ENCODE measurements around the gene TAP2. TPM values are rescaled to one million over a fixed set of nuclear protein-coding genes. Genes with fewer than 3 reads are reported as not detected.

The TAP2 gene
- total RNA-seq, 6 experiments from 2014 or later = 25.3 to 47.5 (median 39.2) TPM

DNA sequence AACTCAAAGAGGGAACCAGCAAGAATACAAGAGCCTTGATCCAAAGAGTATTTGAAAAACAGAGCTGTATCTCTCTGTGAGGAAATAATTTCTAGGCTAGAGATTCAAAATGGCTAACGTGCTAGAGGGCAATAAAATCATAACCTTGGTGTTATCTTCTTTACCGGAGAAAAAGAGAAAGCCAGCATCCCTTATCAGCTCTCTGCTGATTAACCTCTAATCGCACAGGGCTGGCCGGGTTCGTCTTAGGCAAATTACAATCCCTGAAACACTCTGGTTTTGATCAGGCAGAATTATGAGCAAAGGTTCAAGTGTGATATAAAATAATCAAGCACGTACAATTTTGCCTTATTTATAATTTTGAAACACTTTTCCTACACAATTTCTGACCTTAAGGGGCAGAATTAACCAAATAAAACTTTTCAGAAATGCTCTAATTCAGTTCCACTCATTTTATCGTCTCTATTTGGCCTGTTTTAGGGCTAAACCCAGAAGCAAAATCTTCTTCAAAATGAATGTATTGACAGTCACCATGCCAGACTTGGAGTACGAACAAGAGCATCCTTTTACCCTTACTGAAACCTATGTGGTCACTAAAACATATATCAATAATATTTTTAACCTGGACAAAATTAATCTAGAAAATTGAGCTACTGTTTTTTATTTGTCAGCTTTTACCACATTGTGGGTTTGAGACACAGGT lies 29.2 kb upstream of the TAP2 start:
- Mint-ChIP-seq H3K27me3 (ENCODE audit: insufficient read depth) (peaks cover 36% of the 10 kb centered on the region), H3K4me3 (no peak overlapping the region), H3K36me3 (ENCODE audit: low read depth) (no peaks in the 10 kb centered on the region), H3K27ac (no peak overlapping the region), H3K4me1 (ENCODE audit: low read depth) (no peaks in the 10 kb centered on the region), H3K9me3 (no peaks in the 10 kb centered on the region)
- TF ChIP-seq CTCF (IDR thresholded peaks at IDR 0.05) = no peak
- DNase-seq = no peak

DNA sequence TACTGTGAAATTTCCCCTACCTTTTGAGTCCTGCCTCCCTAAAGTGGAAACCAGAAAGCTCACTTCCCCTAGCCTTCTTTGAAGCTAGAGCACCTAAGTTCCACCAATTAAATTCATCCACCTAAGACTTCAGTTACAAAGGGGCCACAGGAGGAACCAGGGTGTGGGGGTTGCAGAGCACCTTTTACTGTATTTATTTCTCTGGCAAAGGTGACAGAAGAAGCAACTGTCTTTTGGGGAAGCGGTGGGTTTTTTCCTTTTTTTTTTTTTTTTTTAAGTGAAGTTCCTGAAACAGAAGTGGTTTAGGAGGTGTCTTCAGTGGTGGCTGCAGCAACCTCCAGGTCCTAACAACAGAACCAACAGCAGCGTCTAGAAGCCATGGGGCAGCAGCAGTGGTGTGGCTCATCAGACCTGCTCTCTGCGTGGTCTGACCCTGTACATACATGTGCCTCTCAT lies 28.5 kb upstream of the TAP2 start:
- Mint-ChIP-seq H3K27ac (no peak overlapping the region), H3K9me3 (no peaks in the 10 kb centered on the region), H3K27me3 (ENCODE audit: insufficient read depth) (peaks cover 33% of the 10 kb centered on the region), H3K4me1 (ENCODE audit: low read depth) (no peaks in the 10 kb centered on the region), H3K36me3 (ENCODE audit: low read depth) (no peaks in the 10 kb centered on the region), H3K4me3 (no peak overlapping the region)
- TF ChIP-seq CTCF (IDR thresholded peaks at IDR 0.05) = no peak
- no peak for DNase-seq

DNA sequence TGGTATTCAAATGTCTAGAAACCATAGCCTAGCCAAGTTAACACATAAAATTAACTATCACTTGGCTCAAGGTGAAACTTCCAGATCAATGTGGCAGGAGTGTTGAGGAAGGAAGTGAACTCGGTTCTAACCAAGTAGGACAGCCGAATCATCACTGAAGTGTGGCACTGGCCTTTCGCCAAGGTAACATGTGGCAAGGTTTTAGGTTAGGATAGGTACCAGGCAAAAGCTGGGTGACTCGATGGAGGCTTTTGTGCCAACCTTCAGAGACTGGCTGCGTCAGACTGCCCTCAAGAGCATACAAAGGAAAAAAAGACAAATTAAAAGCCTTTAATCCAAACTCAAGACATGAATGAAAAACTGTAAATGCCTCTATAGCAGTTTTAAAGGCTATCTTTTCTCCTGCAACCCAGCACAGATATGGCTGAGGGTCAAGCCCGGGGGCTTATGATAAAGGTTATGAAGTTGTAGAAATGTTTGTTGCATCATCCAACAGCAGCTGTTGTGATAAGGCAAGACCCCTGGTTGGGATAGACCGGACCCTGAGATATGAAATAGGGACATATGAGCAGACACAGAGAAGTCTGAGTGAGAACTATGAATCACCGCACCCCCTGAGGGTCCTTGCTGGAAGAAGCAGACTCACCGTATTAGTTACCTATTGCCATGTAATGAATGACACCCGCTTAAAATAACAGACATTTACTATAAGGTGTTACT lies 27.3 kb upstream of the TAP2 start:
- Mint-ChIP-seq H3K9me3 (no peaks in the 10 kb centered on the region), H3K27me3 (ENCODE audit: insufficient read depth) (peaks cover 26% of the 10 kb centered on the region), H3K4me3 (no peak overlapping the region), H3K4me1 (ENCODE audit: low read depth) (peaks cover 6% of the 10 kb centered on the region), H3K36me3 (ENCODE audit: low read depth) (no peaks in the 10 kb centered on the region), H3K27ac (no peak overlapping the region)
- no peak for DNase-seq
- no peak for TF ChIP-seq CTCF (IDR thresholded peaks at IDR 0.05)

- Mint-ChIP-seq H3K27ac (no peak overlapping the region), H3K27me3 (ENCODE audit: insufficient read depth) (peaks cover 19% of the 10 kb centered on the region), H3K9me3 (no peaks in the 10 kb centered on the region), H3K4me3 (no peak overlapping the region), H3K4me1 (ENCODE audit: low read depth) (peaks cover 10% of the 10 kb centered on the region), H3K36me3 (ENCODE audit: low read depth) (peaks cover 4% of the 10 kb centered on the region; the same call in 1 of the 2 replicates)
- no peak for TF ChIP-seq CTCF (IDR thresholded peaks at IDR 0.05)
- DNase-seq = no peak
These were observed 24.2 kb upstream of the TAP2 start for GRCh38 chr6:32862725-32863124.

DNA sequence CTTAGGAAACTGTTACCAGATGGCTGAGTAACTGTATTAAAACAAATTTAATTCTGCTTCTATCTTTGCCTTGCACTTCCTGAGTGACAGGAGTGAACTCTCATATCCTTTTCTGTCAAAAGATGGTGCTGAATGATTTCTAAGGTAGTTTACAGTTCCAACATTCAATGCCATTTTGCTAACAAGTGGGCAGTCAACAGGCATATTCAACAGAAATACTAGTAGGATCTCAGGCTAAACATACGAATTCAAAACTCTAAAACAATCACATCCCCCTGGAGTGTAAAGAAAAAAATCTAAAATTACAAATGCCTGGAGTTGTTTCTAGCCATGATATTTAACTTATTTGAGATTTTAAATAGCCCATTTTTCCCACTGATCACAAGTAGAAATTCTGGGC lies 22.1 kb upstream of the TAP2 start:
- H3K4me3 Mint-ChIP-seq = no peak overlapping the region
- peaks cover 5% of the 10 kb centered on the region for H3K27me3 Mint-ChIP-seq (ENCODE audit: insufficient read depth)
- no peak overlapping the region for H3K27ac Mint-ChIP-seq
- peaks cover 4% of the 10 kb centered on the region; the same call in 1 of the 2 replicates for H3K36me3 Mint-ChIP-seq (ENCODE audit: low read depth)
- DNase-seq = no peak
- H3K9me3 Mint-ChIP-seq = no peaks in the 10 kb centered on the region
- no peak for TF ChIP-seq CTCF (IDR thresholded peaks at IDR 0.05)
- peaks cover 10% of the 10 kb centered on the region for H3K4me1 Mint-ChIP-seq (ENCODE audit: low read depth)

Data from HFFc6 (cell line).